ENCODE measurements around the gene TFEB. TPM values are rescaled to one million over a fixed set of nuclear protein-coding genes. Genes with fewer than 3 reads are reported as not detected.

The TFEB gene
- total and polyA plus RNA-seq, 2 of the 8 experiments (the other 6 are each of a cell fraction or from before 2014, with no cell fraction given): 2.3 to 6.7 TPM

GRCh38 chr6:41677124-41677921, 58.1 kb downstream of the TFEB start:
- H4K8ac ChIP-seq (ENCODE audit: extremely low read depth, insufficient read depth, low read length): no peak overlapping the region
- H2BK15ac ChIP-seq (ENCODE audit: low read length): peak overlapping the region; percentile 65; the same call in 1 of the 2 replicates
- ChIA-PET CTCF (ENCODE audit: partially characterized antibody) (interaction anchor here (0.5 to 6.4 kb wide), 9 partner anchors 11 to 309 kb away, joined by 3 to 164 read pairs (median 4); partner anchors contain the start of gene MDFI), POLR2A (ENCODE audit: partially characterized antibody) (no interaction called here)
- H4K5ac ChIP-seq (ENCODE audit: insufficient read length, low read depth, low read length): no peak overlapping the region
- TF ChIP-seq YY1 (IDR thresholded peaks at IDR 0.05; ENCODE audit: low read depth, low read length) (peak; percentile 76), SIRT6 (IDR thresholded peaks at IDR 0.05; ENCODE audit: low read length) (no peak), ASH2L (IDR thresholded peaks at IDR 0.05; ENCODE audit: low read length) (peak; percentile 33), RBBP5 (IDR thresholded peaks at IDR 0.05; ENCODE audit: borderline replicate concordance, low read depth, low read length) (no peak), RFX5 (IDR thresholded peaks at IDR 0.05; ENCODE audit: borderline replicate concordance, low read depth, low read length) (no peak), POLR2AphosphoS5 (IDR thresholded peaks at IDR 0.05; ENCODE audit: low read depth, low read length) (no peak), BACH1 (IDR thresholded peaks at IDR 0.05; ENCODE audit: low read length) (no peak)
- H4K20me1 ChIP-seq (replicated peaks in 1 of 2; ENCODE audit: control insufficient read depth in 1 of 2, insufficient read depth in 2 of 2, low read length in 2 of 2): no peaks in the 10 kb centered on the region
- H3K79me2 ChIP-seq (ENCODE audit: control insufficient read depth in 1 of 2, insufficient read depth in 2 of 2, low read length in 2 of 2): no peaks in the 10 kb centered on the region
- H3K18ac ChIP-seq (ENCODE audit: extremely low read depth, low read length): 0 out of 2 replicates have a peak overlapping the region, but pooled peaks have one; percentile 21
- 0 out of 2 replicates have a peak, but pooled peaks cover 2% of the 10 kb centered on the region for H3K23me2 ChIP-seq (ENCODE audit: low read depth, low read length)
- H3K23ac ChIP-seq (ENCODE audit: insufficient read length): no peak overlapping the region
- H3K9ac ChIP-seq (replicated peaks in 1 of 4; ENCODE audit: extremely low read depth in 1 of 4, low read depth in 3 of 4, low read length in 3 of 4): no peak overlapping the region; a peak in 1 of 7 replicates
- H2BK20ac ChIP-seq (ENCODE audit: low read length): peak overlapping the region; percentile 3; the same call in 1 of the 2 replicates
- H3K4ac ChIP-seq (replicated peaks; ENCODE audit: insufficient read length, low read depth, low read length): peak overlapping the region; percentile 55
- 46% methylated on average over 25 of the region's 25 CpGs; no CpG with 5 or more reads in 1 of the 2 experiments for WGBS, 2 experiments (ENCODE audit: extremely low coverage in 1 of 2, insufficient coverage in 1 of 2, insufficient read length in 1 of 2, insufficient replicate concordance in 2 of 2, low coverage in 1 of 2, low lambda C conversion rate in 2 of 2, missing lambda C conversion rate in 1 of 2)
- H3K27ac ChIP-seq (ENCODE audit: low read depth, low read length): no peak overlapping the region
- peaks cover 0 to 5% (median 3%) of the 10 kb centered on the region in 4 experiments; a peak in 4 of 7 replicates for H3K27me3 ChIP-seq (replicated peaks in 1 of 4; ENCODE audit: control insufficient read depth in 3 of 4, extremely low read depth in 1 of 4, insufficient read depth in 3 of 4, low read length in 3 of 4)
- no peak for DNase-seq (ENCODE audit: low read depth in 1 of 2, low spot score in 2 of 2)
- H3K4me2 ChIP-seq (ENCODE audit: insufficient read depth in 1 of 2, low read depth in 2 of 2, low read length in 2 of 2): peak overlapping the region in 1 of 2 experiments; percentile 15; a peak in 3 of 4 replicates
- no peak for FAIRE-seq
- no peaks in the 10 kb centered on the region for H3K36me3 ChIP-seq (ENCODE audit: control insufficient read depth in 2 of 4, insufficient read depth in 4 of 4, low read length in 3 of 4)
- H2BK12ac ChIP-seq (ENCODE audit: low read depth, low read length): peak overlapping the region; percentile 50; the same call in 1 of the 2 replicates
- no peak overlapping the region for H2BK120ac ChIP-seq (replicated peaks; ENCODE audit: low read depth, low read length)
- peaks cover 0 to 20% (median 13%) of the 10 kb centered on the region in 4 experiments; a peak in 6 of 7 replicates for H3K4me1 ChIP-seq (replicated peaks in 1 of 4; ENCODE audit: control insufficient read depth in 3 of 4, insufficient read depth in 4 of 4, low read length in 3 of 4)
- H3K14ac ChIP-seq (ENCODE audit: insufficient read length): no peak overlapping the region
- H3K56ac ChIP-seq (replicated peaks; ENCODE audit: insufficient read length, low read depth, low read length): no peak overlapping the region
- peak overlapping the region; percentile 36 for H4K91ac ChIP-seq (replicated peaks; ENCODE audit: insufficient read length, low read length)
- H2AK5ac ChIP-seq (ENCODE audit: low read depth, low read length): no peak overlapping the region
- no peaks in the 10 kb centered on the region for H3K9me3 ChIP-seq (ENCODE audit: insufficient read depth in 2 of 2, low read depth in 1 of 2, low read length in 1 of 2)
- no peak overlapping the region for H2AFZ ChIP-seq (ENCODE audit: low read length)
- no peaks in the 10 kb centered on the region for H3K79me1 ChIP-seq (ENCODE audit: low read depth, low read length)
- peak overlapping the region; percentile 9; the same call in 1 of the 2 replicates for H2BK5ac ChIP-seq (ENCODE audit: low read depth, low read length)
- peak overlapping the region in 1 of 4 experiments; percentile 44; a peak in 1 of 8 replicates for H3K4me3 ChIP-seq (ENCODE audit: extremely low read depth in 1 of 4, insufficient read depth in 2 of 4, low read depth in 3 of 4, low read length in 4 of 4)
